Right atrium auricular region (tissue), 2 donors: ENCODE measurements around the gene CDC42. TPM values are rescaled to one million over a fixed set of nuclear protein-coding genes. Genes with fewer than 3 reads are reported as not detected.

ENCODE experiments used
- DNase-seq: peaks from one replicate; pipeline ENCODE4 v3.0.0-alpha.2; 2019; ENCODE audit warnings: low spot score
- H3K27ac ChIP-seq, 2 donors: fragments of 200-600 bp; sonication (generic); 1 replicate in 1 of 2; 2 replicates in 1 of 2; pipeline ENCODE4 v1.5.1; 2016 to 2019
- H3K27me3 ChIP-seq, 2 donors: fragments of 200-600 bp; sonication (generic); one replicate each; pipeline versions ENCODE4 v1.5.1 to v1.6.0; 2017 to 2019
- H3K36me3 ChIP-seq: fragments of 200-600 bp; sonication (generic); one replicate; pipeline ENCODE4 v1.5.1; 2016
- H3K4me1 ChIP-seq, 2 donors: fragments of 200-600 bp; sonication (generic); one replicate each; pipeline versions ENCODE4 v1.5.1 to v1.6.0; 2017 to 2019
- H3K4me3 ChIP-seq, 2 donors: fragments of 200-600 bp; sonication (generic); 1 replicate in 1 of 2; 2 replicates in 1 of 2; pipeline ENCODE4 v1.5.1; 2017 to 2019; ENCODE audit warnings: mild to moderate bottlenecking in 1 of 2, moderate library complexity in 1 of 2
- H3K9me3 ChIP-seq, 2 donors: fragments of 200-600 bp; sonication (generic); one replicate each; pipeline ENCODE4 v1.5.1; 2019
- CTCF ChIP-seq, 2 donors: fragments of 200-600 bp; sonication (generic); IDR thresholded peaks; one replicate each; pipeline ENCODE4 v1.5.1; 2019; ENCODE audit warnings: antibody characterized with exemption in 2 of 2
- total RNA-seq, 2 donors: library from RNA; depleted of rRNA; stranded (reverse); fragments of >200 nt; gene quantifications; one replicate each; pipeline ENCODE4 v1.1.0, GENCODE V29; 2016

CDC42 gene
- total RNA-seq, 2 donors from 2014 or later = 144 to 147 TPM

GRCh38 chr1:22129501-22130117 is 77.1 kb downstream of the CDC42 start:
- DNase-seq = no peak
- Histone ChIP-seq H3K4me1 (peaks cover 0 to 10% of the 10 kb centered on the region in 2 donors), H3K36me3 (no peaks in the 10 kb centered on the region), H3K9me3 (no peaks in the 10 kb centered on the region), H3K27me3 (no peaks in the 10 kb centered on the region), H3K27ac (no peak overlapping the region), H3K4me3 (no peak overlapping the region)
- TF ChIP-seq CTCF (IDR thresholded peaks at IDR 0.05) = no peak

GRCh38 chr1:22131062-22131461 is 78.6 kb downstream of the CDC42 start:
- Histone ChIP-seq H3K27ac (no peak overlapping the region), H3K4me1 (peaks cover 0 to 10% of the 10 kb centered on the region in 2 donors), H3K9me3 (no peaks in the 10 kb centered on the region), H3K27me3 (no peaks in the 10 kb centered on the region), H3K4me3 (no peak overlapping the region), H3K36me3 (no peaks in the 10 kb centered on the region)
- TF ChIP-seq CTCF (IDR thresholded peaks at IDR 0.05) = no peak
- DNase-seq = no peak

GRCh38 chr1:22131875-22132486 is 79.5 kb downstream of the CDC42 start:
- Histone ChIP-seq H3K4me3 (no peak overlapping the region), H3K9me3 (no peaks in the 10 kb centered on the region), H3K27ac (no peak overlapping the region), H3K4me1 (peaks cover 0 to 10% of the 10 kb centered on the region in 2 donors), H3K27me3 (no peaks in the 10 kb centered on the region), H3K36me3 (no peaks in the 10 kb centered on the region)
- peak; percentile 47 to 70 for TF ChIP-seq CTCF (IDR thresholded peaks at IDR 0.05)
- DNase-seq = no peak

GRCh38 chr1:22132517-22133235 is 80.2 kb downstream of the CDC42 start:
- Histone ChIP-seq H3K4me1 (peaks cover 0 to 10% of the 10 kb centered on the region in 2 donors), H3K4me3 (no peak overlapping the region), H3K27ac (no peak overlapping the region), H3K27me3 (no peaks in the 10 kb centered on the region), H3K9me3 (no peaks in the 10 kb centered on the region), H3K36me3 (no peaks in the 10 kb centered on the region)
- no peak for TF ChIP-seq CTCF (IDR thresholded peaks at IDR 0.05)
- DNase-seq = no peak

DNA sequence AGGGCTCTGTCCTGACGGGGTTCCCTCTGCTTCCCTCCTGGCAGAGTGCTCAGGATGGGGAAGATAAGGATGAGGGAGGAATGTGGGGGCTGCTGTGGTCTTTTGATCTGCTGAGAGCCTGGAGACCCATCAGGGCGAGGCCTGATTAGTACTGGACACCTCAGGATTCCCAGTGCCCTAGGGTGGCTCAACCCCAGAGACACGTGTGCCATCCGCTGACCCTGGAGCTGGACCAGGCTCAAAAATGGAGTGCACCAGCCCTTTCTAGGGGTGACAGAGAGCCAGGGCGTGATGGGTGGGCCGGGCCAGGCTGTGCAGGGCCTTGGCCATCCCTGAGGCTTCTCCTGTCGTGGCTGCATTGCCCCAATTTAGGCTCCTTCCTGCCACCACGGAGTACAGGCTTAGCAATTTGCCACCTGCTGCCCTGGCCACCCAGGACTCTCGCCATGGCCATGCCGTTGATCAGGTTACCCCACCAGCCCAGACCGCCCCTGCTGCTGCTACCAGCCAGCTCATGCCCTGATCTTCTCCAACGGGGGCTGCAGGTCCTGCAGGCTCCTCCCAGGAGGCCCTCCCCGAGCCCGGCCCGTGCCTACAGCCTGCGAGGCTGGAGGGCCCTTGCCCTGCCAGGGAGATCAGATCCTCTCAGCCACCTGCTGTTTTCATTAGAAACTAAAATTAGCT is 80.9 kb downstream of the CDC42 start:
- Histone ChIP-seq H3K4me1 (peaks cover 0 to 10% of the 10 kb centered on the region in 2 donors), H3K36me3 (no peaks in the 10 kb centered on the region), H3K27ac (no peak overlapping the region), H3K27me3 (no peaks in the 10 kb centered on the region), H3K4me3 (no peak overlapping the region), H3K9me3 (no peaks in the 10 kb centered on the region)
- TF ChIP-seq CTCF (IDR thresholded peaks at IDR 0.05) = no peak
- DNase-seq = no peak
